NCI-H1694 treated with DMSO at 0.1 percent for 48 hours (cell line): ENCODE data around the gene BTLA.
A peak's percentile ranks its signal among the peaks of the same experiment; 100 is the strongest.
"Not testable (repeated sequence)": the region's sequence is repeated elsewhere in the genome, so short reads cannot be mapped to it uniquely, and the experiment has no call there.

Experiments used
- DNase-seq: peaks from one replicate; lab custom pipeline; 2025; lab: John Stamatoyannopoulos, UW

BTLA gene, protein sequence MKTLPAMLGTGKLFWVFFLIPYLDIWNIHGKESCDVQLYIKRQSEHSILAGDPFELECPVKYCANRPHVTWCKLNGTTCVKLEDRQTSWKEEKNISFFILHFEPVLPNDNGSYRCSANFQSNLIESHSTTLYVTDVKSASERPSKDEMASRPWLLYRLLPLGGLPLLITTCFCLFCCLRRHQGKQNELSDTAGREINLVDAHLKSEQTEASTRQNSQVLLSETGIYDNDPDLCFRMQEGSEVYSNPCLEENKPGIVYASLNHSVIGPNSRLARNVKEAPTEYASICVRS

DNA sequence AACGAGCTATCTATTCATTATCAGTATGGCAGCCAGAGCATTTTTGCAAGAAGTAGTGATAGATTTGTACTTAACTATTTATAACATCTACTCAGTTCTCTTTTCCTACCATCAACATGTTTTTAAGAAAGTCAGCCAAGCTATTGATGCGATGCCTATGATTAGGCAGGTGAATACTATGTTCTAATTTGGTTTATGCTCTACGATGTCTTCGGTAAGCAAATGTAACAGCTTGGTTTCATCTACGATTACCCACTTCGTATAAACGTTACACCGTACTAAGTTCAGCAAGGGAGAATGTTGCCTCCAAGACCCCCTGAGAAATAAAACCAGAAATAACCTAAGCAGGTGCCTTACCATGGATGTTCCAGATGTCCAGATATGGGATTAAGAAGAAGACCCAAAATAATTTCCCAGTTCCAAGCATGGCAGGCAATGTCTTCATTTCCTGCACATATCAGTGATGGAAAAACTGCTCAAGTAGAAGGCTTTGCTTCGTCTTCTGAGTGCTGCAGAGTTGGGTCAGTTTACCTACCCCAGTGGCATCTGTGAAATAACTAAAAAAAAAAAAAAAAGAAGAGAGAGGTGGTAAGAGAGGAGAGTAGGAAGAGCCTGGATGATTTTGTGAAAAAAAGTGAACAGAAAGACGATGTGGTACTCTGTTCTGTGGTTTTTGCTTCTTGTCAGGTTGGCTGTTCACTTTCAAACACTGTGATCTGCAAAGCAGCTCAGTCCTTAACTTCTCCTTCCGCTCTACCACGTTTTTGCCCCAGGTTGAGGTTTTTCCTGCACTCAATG, at the start of gene BTLA:
BTLA (minus strand) TSS at position 559 of the 798 bp plus-strand sequence; CDS start at position 445, 114 bp downstream.
- no peak for DNase-seq

DNA sequence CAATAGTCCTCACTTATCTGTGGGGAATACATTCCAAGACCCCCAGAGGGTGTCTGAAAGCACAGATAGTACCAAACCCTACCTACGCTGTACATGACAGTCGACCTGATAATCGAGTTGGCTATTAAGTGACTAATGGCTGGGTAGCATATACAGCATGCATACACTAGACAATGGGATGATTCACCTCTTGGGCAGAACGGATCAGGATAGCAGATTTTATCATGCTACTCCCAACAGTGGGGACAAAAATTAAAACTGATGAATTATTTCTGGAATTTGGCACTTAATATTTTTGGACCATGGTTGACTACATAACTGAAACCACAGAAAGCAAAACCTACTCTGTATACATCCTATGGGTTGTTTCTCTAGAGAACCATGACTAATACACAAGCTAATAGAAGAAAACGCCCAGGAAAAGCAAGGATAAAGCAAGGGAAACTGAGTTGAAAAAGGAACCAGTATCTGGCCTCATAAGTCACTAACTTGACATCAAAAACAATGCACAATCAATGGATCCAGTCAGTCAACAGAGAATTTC, 47.0 kb upstream of the BTLA start:
- DNase-seq: no peak

DNA sequence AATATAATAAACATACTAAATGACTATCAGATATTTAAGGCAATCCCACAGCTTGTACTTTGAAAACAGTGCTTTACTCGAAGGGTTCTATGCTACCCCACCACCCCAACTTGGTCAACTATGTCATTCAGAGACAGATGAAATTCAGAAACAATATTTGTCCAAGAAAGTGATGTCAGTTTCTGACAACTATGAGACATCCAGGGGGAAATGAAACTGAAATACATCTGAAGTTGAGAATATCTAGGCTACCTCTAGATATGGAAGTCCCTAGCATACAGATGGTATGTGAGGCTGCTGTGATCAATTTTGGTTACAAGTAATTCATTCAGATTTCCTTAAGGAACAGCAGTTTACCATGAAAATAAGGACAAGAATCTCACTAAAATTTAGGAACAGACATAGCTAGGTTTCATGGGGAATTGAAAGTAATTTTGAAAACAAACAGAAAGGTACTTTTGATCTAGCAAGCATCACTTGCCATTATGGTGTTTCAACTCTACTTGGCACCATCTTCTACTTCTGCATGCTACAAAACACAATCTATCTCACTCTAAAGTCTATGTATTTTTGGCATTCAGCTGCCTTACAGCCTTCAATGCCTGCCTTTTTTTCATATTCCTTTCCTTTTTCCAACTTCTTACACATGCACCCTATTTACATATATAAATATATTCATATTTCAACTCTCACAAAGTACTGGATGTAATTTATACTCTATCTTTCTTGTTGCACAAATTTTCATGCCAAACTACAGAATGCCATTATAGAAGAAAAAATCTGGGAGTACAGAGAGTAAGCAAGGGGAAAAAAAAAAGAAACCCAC, 40.8 kb upstream of the BTLA start:
- DNase-seq: no peak

DNA sequence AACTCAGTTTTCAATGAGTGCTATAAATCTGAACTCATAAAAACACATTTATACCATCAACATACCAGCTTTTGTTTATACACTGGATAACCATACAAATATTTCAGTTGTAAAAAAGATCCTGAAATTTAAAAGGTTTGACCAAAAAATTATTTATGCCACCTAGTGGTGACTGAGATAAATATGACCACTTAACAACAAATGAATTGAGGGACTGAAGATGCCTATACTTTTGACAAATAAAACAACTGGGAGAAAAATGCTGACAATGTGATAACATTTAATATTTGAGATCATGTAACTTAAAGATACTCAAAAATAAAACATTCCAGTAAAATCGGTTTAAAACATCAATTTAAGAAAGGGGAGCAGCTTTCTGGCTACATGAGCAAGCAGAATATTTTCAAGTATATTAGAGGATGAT, 32.1 kb upstream of the BTLA start:
- peak; percentile 34 for DNase-seq

DNA sequence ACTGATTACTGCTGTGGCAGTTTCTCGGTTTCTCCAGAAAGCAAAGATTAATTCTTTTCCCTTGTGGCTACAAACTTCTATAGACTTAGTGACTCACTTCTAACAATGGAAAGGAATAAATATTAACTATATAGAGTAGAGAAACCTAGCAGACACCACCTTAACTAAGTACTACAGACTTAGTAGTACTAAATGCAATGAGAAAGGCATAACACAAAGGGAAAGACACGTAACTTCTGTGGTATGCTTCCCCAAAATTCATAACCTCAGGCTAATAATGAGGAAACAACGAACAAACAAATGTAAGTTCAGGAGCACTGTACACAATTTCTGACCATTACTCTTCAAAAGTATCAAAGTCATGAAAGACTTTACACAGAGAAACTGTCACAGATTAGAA, 31.3 kb upstream of the BTLA start:
- DNase-seq: no peak

DNA sequence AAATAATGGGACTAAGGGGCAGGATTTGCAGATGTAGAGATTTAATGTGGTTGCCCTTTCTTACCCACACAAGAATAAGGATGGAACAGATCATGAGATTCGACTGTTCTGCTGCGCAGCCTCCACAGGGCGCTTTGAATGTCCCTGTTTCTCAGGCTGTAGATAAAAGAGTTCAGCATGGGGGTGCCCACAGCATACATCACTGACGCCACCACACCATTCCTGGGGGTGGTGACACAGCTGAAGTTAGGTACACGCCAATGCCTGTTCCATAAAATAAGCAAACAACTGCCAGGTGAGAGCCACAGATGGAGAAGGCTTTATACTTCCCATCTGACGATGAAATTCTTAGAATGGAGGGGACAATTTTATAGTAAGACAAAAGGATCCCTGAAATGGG, 24.9 kb upstream of the BTLA start:
- not testable (repeated sequence) for DNase-seq

DNA sequence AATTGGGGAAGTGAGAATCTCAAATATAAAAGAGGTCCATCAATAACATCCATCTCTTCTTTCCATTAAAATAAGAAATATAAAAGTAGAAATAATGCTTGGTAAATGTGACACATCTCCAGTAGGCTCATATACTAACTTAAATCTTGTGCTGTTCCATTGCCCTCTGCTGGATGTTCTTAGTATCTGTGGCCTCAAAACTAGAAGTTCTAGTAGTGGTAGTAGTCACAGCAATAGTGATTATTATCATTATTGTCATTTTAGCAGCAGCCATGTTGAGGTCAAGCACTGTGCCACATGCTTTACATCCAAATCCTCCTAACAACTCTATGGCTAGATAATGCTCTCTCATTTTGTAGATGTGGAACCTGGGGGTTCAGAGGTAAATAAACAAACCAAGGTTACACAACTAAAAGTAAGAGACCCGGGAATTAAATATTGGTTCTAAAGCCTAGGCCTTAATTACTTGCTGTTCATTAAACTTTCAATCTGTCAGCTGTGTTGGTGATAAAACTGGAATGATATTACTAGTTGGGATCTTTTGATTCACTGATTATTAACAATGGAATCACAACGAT, 20.2 kb upstream of the BTLA start:
- peak; percentile 61 for DNase-seq

DNA sequence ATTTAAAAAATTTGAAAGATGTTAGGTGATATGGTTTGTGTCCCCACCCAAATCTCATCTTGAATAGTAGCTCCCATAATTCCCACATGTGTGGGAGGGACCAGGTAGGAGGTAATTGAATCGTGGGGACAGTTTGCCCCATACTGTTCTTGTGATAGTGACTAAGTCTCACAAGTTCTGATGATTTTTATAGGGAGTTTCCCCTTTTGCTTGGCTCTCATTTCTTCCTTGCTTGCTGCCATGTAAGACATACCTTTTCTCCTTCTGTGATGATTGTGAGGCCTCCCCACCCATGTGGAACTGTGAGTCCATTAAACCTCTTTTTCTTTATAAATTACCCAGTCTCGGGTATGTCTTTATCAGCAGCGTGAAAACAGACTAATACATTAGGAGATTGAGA, 19.7 kb upstream of the BTLA start:
- DNase-seq: not testable (repeated sequence)

DNA sequence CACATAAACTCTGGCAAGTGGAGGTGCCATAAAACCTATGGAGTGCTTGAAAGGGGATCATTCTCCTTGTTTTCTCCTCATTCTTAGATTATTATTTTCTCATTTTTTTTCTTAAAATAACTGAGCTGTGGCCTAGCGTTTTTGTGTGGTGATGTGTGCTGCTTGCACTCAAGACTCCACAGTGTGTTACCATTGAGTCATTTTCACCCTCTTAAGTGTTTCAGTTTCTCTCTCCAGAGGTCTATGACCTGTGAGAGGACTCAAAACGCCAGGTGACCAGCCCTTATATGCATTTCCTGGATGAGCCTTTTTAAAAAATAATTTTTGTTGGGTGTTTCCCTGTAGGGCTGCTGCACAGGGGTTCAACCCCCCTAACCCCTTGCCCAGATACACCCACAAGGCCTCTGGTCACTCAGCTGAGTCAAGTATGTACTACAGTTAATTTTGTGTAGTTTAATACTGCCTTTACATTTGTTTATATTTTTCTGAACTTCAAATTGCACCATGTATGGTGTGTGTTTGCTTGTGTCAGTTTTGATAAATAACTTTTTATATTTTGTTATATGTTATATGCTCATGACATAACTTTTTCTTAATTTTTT, 15.4 kb upstream of the BTLA start:
- no peak for DNase-seq

DNA sequence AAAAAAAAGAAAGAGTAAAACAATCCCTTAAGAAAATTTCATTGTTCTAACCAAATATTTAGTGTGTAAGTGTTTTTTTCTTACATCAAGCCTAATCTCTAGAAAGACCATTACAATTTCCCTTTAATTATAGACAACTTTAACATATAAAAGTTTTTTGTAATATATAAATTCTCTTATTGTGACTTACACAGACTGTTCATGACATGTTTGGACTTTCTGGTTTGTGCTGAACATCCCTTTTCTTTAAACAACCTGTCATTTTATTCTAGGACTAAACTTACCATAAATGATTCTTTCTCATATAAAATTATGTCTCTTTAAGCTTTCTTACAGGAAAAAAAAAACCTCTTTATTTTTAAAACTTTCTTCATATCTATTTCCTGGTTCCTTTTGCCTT, 13.0 kb upstream of the BTLA start:
- DNase-seq: no peak

DNA sequence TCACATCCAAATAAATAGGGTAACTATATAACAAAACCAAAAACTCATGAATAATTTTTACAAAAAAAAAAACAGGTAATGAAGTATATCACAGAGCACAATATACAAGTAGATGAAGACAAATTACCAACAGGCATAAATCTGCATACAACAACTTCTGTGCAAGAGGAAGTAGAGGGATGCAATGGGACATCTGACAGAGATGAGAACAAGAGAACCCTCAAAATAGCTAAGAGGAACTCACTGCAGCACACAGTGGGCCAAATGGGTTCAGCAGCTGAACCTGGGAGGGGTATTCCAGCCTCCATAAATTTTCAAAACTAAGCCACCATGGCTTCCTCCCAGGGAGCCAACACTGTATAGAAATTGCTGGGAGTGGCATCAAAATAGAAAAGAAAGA, 9.6 kb upstream of the BTLA start:
- no peak for DNase-seq

DNA sequence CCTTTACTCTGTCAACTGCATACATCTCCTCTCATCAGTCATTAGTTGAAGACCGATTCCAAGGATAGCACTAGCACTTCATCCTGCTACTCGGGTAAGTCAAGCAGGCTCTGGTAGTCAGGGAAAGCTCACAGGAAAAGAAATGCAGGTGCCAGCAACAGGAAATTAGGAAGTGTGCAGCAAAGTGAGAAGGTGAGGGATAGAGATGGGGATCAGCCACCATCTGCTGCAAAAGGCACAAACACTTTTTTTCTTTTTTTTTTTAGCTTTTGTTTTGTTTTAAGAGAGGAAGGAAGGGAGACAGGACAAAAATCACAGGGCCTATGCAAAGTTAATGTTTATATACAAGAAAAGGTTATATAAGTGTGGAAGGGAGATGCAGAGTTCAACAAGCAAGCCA, 9.0 kb upstream of the BTLA start:
- no peak for DNase-seq

DNA sequence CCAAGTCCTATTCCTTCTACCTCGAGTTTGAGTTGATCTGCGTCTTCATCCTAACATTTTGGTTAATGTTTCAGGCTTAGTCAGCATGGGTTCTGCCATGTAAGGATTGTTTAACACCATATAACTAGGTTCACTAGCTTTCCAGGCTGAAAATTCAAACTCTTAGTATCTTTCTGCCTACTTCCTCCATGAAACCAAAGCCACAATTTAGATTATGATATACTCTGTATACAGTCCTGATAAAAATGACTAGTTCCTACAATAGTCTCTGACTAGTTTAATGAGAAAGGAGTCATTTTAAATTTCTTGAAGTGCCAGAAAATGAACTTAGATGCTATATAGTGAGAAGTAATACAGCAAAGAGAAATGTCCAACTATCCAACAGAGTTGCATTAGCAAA, 6.6 kb upstream of the BTLA start:
- DNase-seq: no peak

DNA sequence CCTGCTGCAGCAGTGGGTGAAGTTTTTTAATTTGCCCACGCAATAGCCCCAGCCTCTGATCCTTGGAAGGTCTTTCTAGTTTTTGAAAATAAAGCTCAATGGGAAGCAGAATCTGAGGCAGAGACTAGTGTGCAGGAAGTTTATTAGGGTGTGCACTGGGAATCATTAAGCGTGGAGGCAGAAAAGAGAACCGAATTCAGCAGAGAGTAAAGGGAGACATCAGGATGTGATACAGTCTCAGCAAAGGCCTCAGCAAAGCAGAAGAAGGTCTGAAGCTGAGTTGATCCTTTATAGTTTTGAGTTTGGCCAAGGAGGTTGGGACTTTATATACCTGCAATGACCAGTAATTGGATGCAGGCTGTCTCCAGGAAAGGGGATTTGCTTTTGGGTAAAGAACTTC, 4.9 kb upstream of the BTLA start:
- DNase-seq: no peak

DNA sequence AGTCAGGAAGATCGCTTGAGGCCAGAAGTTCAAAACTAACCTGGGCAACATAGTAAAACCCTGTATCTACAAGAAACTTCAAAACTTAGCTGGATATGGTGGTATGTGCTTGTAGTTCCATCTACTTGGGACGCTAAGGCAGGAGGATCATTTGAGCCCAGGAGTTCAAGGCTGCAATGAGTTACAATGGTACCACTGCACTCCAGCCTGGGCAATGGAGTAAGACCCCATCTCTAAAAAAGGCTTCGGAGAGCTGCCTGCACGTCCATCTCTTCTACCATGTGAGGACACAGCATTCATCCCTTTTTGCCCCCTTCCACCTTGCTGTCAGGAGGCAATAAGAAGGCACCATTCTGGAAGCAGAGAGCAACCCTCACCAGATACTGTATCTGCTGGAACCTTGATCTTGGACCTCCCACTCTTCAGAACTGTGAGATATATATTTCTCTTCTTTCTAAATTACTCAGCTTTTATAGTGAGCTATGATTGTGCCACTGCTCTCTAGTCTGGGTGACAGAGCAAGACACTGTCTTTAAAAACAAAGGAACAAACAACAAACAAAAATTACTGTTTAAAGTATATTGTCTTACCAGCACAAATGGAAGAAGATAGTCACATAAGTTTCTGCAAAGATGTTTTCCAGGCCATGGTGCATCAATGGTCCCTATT, 4.2 kb upstream of the BTLA start:
- DNase-seq: no peak

DNA sequence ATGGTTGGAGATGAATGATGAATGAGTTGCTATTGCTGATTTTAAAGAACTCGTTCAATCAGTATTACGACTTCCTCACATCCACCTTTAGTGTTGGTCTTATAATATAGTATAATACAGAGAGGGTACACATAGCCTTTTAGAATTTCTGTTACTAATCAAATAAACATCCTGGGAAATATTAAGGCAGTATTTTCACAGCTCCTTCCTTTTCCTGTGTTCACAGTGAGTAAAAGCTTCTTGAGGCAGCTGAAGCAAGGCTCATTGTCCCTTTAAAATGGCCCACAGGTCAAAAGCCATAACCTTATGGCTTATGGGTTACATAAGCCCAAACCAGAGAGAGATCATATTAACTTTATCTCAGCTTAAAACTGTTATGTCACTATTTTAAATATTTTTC, 1.3 kb upstream of the BTLA start:
- DNase-seq: no peak

DNA sequence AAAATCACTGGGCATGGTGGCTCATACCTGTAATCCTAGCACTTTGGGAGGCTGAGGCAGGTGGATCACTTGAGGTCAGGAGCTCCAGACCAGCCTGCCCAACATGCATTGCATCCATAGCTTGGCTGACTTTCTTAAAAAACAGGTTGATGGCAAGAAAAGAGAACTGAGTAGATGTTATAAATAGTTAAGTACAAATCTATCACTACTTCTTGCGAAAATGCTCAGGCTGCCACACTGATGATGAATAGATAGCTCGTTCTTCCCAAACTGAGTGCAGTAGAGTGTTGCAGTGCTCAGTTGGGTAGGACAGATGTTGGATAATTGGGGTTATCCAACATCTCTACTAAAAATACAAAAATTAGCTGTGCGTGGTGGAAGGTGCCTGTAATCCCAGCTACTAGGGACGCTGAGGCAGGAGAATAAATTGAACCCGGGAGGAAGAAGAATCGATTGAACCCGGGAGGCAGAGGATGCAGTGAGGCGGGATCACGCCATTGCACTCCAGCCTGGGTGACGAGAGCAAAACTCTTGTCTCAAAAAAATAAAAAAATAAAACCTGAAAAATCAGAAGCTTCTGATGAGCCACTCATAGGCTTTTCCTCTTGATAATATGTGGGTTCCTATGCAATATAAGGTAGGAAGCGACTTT, 1.2 kb downstream of the BTLA start:
- DNase-seq: no peak

DNA sequence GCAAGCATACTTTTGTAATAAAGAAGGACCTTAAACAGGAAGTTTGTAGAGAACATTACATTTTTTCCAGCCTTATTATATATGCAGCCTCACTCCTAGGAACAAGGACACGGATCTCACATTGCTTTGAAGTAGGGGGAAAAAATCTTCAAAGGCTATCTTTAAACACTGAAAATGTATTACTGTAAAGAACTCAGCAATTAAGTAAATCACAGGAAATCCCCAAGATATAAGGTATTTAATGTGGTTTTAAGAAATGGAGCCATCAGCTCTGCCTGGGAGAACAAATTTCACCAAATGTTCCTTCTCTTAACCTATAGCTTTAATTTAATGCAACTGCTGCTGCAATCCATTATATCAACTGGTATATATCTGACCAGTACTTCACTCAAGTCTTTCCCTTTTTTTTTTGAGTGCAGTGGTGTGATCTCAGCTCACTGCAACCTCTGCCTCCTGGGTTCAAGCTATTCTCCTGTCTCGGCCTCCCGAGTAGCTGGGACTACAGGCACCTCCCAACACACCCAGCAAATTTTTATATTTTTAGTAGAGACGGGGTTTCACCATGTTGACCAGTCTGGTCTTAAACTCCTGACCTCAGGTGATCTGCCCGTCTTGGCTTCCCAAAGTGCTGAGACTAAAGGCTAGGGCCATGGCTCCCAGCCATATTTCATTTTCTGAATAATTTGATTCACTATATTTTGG, 2.8 kb downstream of the BTLA start:
- DNase-seq: no peak

DNA sequence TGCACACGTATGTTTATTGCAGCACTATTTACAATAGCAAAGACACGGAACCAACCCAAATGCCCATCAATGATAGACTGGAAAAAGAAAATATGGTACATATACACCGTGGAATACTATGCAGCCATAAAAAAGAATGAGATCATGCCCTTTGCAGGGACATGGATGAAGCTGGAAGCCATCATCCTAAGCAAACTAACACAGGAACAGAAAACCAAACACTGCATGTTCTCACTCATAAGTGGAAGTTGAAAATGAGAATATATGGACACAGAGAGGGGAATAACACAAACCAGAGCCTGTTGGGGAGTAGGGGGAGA, 4.9 kb downstream of the BTLA start:
- DNase-seq: not testable (repeated sequence)

DNA sequence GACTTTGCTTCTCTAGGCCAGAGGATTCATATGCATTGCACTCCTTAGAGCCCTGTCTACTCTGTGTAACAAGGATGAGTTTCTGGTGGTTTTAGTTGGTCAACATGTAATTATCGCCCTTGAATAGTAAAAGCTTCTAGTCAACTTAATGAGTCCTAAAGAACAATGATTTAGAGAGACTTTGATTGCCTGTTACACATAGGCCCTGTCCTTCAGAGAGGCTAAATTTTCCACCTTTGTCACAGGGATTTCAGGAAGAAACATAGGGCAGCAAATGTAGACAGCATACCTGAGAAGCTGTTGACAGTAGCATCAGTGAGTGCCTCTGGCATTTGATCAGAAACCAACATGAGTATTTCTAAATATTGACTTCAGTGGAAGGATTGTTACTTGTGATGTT, 7.1 kb downstream of the BTLA start:
- no peak for DNase-seq
